Measurements from ENCODE around the gene RAPGEF5. TPM values are rescaled to one million over a fixed set of nuclear protein-coding genes. Genes with fewer than 3 reads are reported as not detected.
A peak's percentile ranks its signal among the peaks of the same experiment; 100 is the strongest.

Gene RAPGEF5
- total and polyA plus RNA-seq, 10 of the 15 experiments (the other 5 are each of a cell fraction or from before 2014, with no cell fraction given) = 0.38 to 4.0 (median 1.6) TPM; not detected in 1

- TF ChIP-seq IKZF1 (conservative IDR thresholded peaks at IDR 0.05) (no peak), MEF2A (IDR thresholded peaks at IDR 0.05; ENCODE audit: insufficient read depth, low read depth, low read length) (no peak), CHD4 (IDR thresholded peaks at IDR 0.05) (no peak), SMARCA5 (IDR thresholded peaks at IDR 0.05) (no peak), NRF1 (conservative IDR thresholded peaks at IDR 0.05; ENCODE audit: low read depth, low read length) (no peak), SRF (IDR thresholded peaks at IDR 0.05; ENCODE audit: low read depth in 2 of 2, low read length in 2 of 2) (no peak)
Measured at GRCh38 chr7:22238354-22239311, 118.3 kb downstream of the RAPGEF5 start (continued).

DNA sequence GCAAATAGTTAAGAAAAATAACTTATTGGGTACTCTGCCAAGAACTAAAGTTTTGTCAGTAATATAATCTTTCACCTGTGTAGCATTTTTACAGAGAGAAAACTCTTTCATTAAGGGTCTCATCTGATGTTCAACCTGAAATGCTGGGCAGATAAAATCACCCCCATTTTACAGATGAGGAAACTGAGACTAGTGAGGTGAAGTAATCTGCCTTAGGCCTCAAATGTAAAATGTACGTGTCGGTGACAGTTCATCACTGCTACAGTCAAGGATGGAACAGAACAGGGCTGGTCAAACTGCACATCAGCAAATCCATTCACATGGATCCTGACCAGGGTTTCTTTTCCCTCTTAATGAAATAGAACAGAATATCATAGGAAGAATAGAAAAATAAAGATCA lies 121.8 kb downstream of the RAPGEF5 start:
- TF ChIP-seq, protein P1, sequence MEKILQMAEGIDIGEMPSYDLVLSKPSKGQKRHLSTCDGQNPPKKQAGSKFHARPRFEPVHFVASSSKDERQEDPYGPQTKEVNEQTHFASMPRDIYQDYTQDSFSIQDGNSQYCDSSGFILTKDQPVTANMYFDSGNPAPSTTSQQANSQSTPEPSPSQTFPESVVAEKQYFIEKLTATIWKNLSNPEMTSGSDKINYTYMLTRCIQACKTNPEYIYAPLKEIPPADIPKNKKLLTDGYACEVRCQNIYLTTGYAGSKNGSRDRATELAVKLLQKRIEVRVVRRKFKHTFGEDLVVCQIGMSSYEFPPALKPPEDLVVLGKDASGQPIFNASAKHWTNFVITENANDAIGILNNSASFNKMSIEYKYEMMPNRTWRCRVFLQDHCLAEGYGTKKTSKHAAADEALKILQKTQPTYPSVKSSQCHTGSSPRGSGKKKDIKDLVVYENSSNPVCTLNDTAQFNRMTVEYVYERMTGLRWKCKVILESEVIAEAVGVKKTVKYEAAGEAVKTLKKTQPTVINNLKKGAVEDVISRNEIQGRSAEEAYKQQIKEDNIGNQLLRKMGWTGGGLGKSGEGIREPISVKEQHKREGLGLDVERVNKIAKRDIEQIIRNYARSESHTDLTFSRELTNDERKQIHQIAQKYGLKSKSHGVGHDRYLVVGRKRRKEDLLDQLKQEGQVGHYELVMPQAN (conservative IDR thresholded peaks at IDR 0.05) = no peak
- TF ChIP-seq, protein P2, sequence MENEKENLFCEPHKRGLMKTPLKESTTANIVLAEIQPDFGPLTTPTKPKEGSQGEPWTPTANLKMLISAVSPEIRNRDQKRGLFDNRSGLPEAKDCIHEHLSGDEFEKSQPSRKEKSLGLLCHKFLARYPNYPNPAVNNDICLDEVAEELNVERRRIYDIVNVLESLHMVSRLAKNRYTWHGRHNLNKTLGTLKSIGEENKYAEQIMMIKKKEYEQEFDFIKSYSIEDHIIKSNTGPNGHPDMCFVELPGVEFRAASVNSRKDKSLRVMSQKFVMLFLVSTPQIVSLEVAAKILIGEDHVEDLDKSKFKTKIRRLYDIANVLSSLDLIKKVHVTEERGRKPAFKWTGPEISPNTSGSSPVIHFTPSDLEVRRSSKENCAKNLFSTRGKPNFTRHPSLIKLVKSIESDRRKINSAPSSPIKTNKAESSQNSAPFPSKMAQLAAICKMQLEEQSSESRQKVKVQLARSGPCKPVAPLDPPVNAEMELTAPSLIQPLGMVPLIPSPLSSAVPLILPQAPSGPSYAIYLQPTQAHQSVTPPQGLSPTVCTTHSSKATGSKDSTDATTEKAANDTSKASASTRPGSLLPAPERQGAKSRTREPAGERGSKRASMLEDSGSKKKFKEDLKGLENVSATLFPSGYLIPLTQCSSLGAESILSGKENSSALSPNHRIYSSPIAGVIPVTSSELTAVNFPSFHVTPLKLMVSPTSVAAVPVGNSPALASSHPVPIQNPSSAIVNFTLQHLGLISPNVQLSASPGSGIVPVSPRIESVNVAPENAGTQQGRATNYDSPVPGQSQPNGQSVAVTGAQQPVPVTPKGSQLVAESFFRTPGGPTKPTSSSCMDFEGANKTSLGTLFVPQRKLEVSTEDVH (IDR thresholded peaks at IDR 0.05; ENCODE audit: low read depth, partially characterized antibody) = no peak
- TF ChIP-seq TCF12 (IDR thresholded peaks at IDR 0.05; ENCODE audit: low read depth, low read length) (no peak), BCL11A (IDR thresholded peaks at IDR 0.05; ENCODE audit: low read depth, low read length) (no peak)
- Histone ChIP-seq H3K4me2 (ENCODE audit: control insufficient read depth, insufficient read depth) (no peak overlapping the region), H3K79me2 (ENCODE audit: control insufficient read depth, insufficient read depth, low read length) (no peaks in the 10 kb centered on the region), H3K4me3 (no peak overlapping the region), H3K4me1 (ENCODE audit: control insufficient read depth, insufficient read depth, low read length) (no peaks in the 10 kb centered on the region), H4K20me1 (ENCODE audit: control insufficient read depth, insufficient read depth) (no peaks in the 10 kb centered on the region), H3K36me3 (ENCODE audit: control insufficient read depth in 2 of 2, insufficient read depth in 2 of 2, low read length in 1 of 2) (no peaks in the 10 kb centered on the region; a peak in 1 of 4 replicates), H3K27ac (ENCODE audit: control insufficient read depth, insufficient read depth) (no peak overlapping the region), H3K9me3 (replicated peaks; ENCODE audit: control insufficient read depth, insufficient read depth, low read length) (no peaks in the 10 kb centered on the region), H2AFZ (ENCODE audit: control insufficient read depth, low read depth, low read length) (no peak overlapping the region), H3K27me3 (replicated peaks in 1 of 2; ENCODE audit: control insufficient read depth in 2 of 2, insufficient read depth in 2 of 2, low read length in 1 of 2) (no peaks in the 10 kb centered on the region), H3K9ac (ENCODE audit: control insufficient read depth, insufficient read depth, low read length) (no peak overlapping the region)
- peak; percentile 31 for FAIRE-seq
- RAD21 ChIA-PET (ENCODE audit: unreplicated experiment) = no interaction called here
- in situ Hi-C loops (cut with MboI) (no loop called here), intact Hi-C loops (cut with micrococcal nuclease; ENCODE audit: unreplicated experiment) (no loop called here)
- DNase-seq (ENCODE audit: low read depth, low spot score) = no peak
- 83% methylated on average over 2 of the region's 2 CpGs for WGBS (ENCODE audit: insufficient coverage, insufficient replicate concordance, low lambda C conversion rate, missing lambda C conversion rate)
- no peak for ATAC-seq
- POLR2A ChIA-PET = no interaction called here
- CTCF ChIA-PET = no interaction called here
- no TSS peak for BruUV-seq (replicated peaks)
- SMC1A ChIA-PET (ENCODE audit: uncharacterized antibody, unreplicated experiment) = no interaction called here

Data from GM12878 (cell line).